HepG2 (cell line): ENCODE results near the gene PRXL2B. TPM values are rescaled to one million over a fixed set of nuclear protein-coding genes. Genes with fewer than 3 reads are reported as not detected.

ENCODE experiments used
- AKNA ChIP-seq: sonication (generic); formaldehyde crosslinking; IDR thresholded peaks from 2 replicates; pipeline ENCODE4 v1.4.0; 2020; ENCODE audit warnings: missing genetic modification reagents, borderline replicate concordance
- HNRNPK ChIP-seq: fragments of 200-400 bp; formaldehyde crosslinking; IDR thresholded peaks from 2 replicates; pipeline ENCODE4 v1.6.1; 2018; ENCODE audit warnings: low read length, low read depth, moderate library complexity, mild to moderate bottlenecking; ENCODE audit not compliant: poor library complexity, severe bottlenecking
- HNRNPLL ChIP-seq: fragments of 200-400 bp; formaldehyde crosslinking; IDR thresholded peaks from 2 replicates; pipeline ENCODE4 v1.6.1; 2017; ENCODE audit warnings: mild to moderate bottlenecking, low read depth, low read length; ENCODE audit not compliant: poor library complexity, severe bottlenecking
- JUNB ChIP-seq: sonication (generic); formaldehyde crosslinking; IDR thresholded peaks from 2 replicates; pipeline ENCODE4 v1.8.0; 2022; ENCODE audit warnings: missing genetic modification reagents, mild to moderate bottlenecking, borderline replicate concordance
- PTBP1 ChIP-seq: fragments of 200-400 bp; formaldehyde crosslinking; IDR thresholded peaks from 2 replicates; pipeline ENCODE4 v1.6.1; 2018; ENCODE audit warnings: low read length, low read depth; ENCODE audit not compliant: poor library complexity, severe bottlenecking
- RCOR2 ChIP-seq: IDR thresholded peaks from 2 replicates; pipeline ENCODE4 v1.6.1; 2016; ENCODE audit warnings: missing biosample characterization, missing genetic modification reagents
- REPIN1 ChIP-seq: sonication (generic); formaldehyde crosslinking; IDR thresholded peaks from 2 replicates; pipeline ENCODE4 v1.8.0; 2022; ENCODE audit warnings: missing genetic modification reagents, low read depth, mild to moderate bottlenecking, borderline replicate concordance
- TRIM24 ChIP-seq: sonication (generic); formaldehyde crosslinking; IDR thresholded peaks from 2 replicates; pipeline ENCODE4 v1.8.0; 2022; ENCODE audit warnings: mild to moderate bottlenecking, missing genetic modification reagents
- ZNF331 ChIP-seq: sonication (generic); formaldehyde crosslinking; IDR thresholded peaks from 2 replicates; pipeline ENCODE4 v1.4.0; 2020; ENCODE audit warnings: missing genetic modification reagents
- ZNF414 ChIP-seq: sonication (generic); formaldehyde crosslinking; IDR thresholded peaks from 2 replicates; pipeline ENCODE4 v1.5.0; 2020; ENCODE audit warnings: missing genetic modification reagents
- polyA plus RNA-seq, 8 experiments: library from polyadenylated mRNA; depleted of rRNA in 3 of 8; stranded (reverse) in 7 of 8; unstranded in 1 of 8; fragments of >200 nt; fragmentation: Illumina TruSeq in 4 of 8; extraction: Trizol in 4 of 8; gene quantifications; 2 replicates each; pipeline versions ENCODE4 v1.2.1 to v1.2.3, GENCODE V29; 2011 to 2016; ENCODE audit warnings: low read depth in 4 of 8, missing spikeins in 1 of 8, mixed read lengths in 1 of 8; ENCODE audit not compliant: insufficient read depth in 1 of 8
- total RNA-seq, 5 experiments: library from RNA; depleted of rRNA; stranded (reverse); fragments of >200 nt; fragmentation: Illumina TruSeq; extraction: Trizol; gene quantifications; 2 replicates each; pipeline ENCODE4 v1.2.3, GENCODE V29; 2016; ENCODE audit warnings: low read depth in 1 of 5
- TF ChIP-seq, protein P1 (sequence below): sonication (generic); formaldehyde crosslinking; IDR thresholded peaks from 2 replicates; pipeline ENCODE4 v1.4.0; 2020; ENCODE audit warnings: mild to moderate bottlenecking, missing genetic modification reagents
- TF ChIP-seq, protein P2 (sequence below): sonication (generic); formaldehyde crosslinking; IDR thresholded peaks from 2 replicates; pipeline ENCODE4 v1.5.0; 2020; ENCODE audit warnings: mild to moderate bottlenecking, missing genetic modification reagents
- TF ChIP-seq, protein P3 (sequence below): sonication (generic); formaldehyde crosslinking; IDR thresholded peaks from 2 replicates; pipeline ENCODE4 v1.5.0; 2020; ENCODE audit warnings: missing genetic modification reagents, mild to moderate bottlenecking, borderline replicate concordance

PRXL2B gene
- total and polyA plus RNA-seq, 2 of the 13 experiments (the other 11 are each of a cell fraction or from before 2014, with no cell fraction given): 16.8 to 22.1 TPM

GRCh38 chr1:2639203-2639602 lies 52.6 kb downstream of the PRXL2B start (continued):
- no peak for TF ChIP-seq AKNA (CRISPR knock-in tag)
- TF ChIP-seq, protein P1, sequence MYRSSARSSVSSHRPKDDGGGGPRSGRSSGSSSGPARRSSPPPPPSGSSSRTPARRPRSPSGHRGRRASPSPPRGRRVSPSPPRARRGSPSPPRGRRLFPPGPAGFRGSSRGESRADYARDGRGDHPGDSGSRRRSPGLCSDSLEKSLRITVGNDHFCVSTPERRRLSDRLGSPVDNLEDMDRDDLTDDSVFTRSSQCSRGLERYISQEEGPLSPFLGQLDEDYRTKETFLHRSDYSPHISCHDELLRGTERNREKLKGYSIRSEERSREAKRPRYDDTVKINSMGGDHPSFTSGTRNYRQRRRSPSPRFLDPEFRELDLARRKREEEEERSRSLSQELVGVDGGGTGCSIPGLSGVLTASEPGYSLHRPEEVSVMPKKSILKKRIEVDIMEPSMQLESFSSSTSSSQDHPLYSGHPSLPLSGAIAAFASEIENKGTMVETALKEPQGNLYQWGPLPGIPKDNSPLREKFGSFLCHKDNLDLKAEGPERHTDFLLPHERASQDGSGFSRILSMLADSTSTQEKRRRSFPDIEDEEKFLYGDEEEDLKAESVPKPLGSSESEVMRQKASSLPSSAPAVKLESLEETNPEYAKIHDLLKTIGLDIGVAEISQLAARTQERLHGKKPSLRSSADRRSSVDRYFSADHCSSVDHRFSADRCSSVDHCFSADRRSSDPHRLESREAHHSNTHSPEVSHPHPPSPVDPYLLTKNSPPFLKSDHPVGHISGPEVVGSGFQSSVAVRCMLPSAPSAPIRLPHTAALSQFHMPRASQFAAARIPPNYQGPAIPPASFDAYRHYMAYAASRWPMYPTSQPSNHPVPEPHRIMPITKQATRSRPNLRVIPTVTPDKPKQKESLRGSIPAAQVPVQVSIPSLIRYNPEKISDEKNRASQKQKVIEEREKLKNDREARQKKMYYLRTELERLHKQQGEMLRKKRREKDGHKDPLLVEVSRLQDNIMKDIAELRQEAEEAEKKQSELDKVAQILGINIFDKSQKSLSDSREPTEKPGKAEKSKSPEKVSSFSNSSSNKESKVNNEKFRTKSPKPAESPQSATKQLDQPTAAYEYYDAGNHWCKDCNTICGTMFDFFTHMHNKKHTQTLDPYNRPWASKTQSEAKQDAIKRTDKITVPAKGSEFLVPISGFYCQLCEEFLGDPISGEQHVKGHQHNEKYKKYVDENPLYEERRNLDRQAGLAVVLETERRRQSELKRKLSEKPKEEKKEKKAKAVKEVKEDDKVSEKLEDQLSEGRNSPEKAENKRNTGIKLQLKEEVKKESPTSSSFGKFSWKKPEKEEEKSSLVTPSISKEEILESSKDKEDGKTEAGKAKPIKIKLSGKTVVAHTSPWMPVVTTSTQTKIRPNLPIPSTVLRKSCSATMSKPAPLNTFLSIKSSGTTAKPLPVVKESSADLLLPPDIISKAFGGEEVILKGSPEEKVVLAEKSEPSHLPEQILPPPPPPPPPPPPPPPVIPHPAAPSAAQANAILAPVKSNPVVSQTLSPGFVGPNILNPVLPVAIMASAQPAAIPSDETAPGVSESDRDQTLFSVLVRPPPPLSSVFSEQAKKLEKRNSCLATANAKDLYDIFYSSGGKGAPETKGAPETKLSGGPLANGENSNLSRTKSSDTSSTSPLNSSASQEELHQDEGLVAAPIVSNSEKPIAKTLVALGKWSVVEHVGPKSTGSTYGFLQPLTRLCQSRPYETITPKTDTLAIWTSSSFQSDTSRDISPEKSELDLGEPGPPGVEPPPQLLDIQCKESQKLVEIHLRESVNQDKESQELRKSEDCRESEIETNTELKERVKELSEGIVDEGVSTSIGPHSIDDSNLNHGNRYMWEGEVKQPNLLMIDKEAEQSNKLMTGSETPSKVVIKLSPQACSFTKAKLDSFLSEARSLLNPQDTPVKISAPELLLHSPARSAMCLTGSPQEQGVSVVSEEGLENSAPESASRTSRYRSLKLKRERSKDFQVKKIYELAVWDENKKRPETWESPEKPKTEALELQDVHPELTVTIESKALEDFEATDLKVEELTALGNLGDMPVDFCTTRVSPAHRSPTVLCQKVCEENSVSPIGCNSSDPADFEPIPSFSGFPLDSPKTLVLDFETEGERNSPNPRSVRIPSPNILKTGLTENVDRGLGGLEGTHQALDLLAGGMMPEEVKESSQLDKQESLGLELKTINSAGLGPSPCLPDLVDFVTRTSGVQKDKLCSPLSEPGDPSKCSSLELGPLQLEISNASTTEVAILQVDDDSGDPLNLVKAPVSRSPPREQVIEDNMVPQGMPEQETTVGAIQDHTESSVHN (CRISPR knock-in tag): no peak
- TF ChIP-seq ZNF331 (CRISPR knock-in tag): no peak
- TF ChIP-seq TRIM24 (CRISPR knock-in tag): no peak
- no peak for TF ChIP-seq REPIN1
- no peak for TF ChIP-seq JUNB (CRISPR knock-in tag)
- TF ChIP-seq HNRNPK: no peak
- no peak for TF ChIP-seq PTBP1
- TF ChIP-seq RCOR2: no peak
- TF ChIP-seq, protein P2, sequence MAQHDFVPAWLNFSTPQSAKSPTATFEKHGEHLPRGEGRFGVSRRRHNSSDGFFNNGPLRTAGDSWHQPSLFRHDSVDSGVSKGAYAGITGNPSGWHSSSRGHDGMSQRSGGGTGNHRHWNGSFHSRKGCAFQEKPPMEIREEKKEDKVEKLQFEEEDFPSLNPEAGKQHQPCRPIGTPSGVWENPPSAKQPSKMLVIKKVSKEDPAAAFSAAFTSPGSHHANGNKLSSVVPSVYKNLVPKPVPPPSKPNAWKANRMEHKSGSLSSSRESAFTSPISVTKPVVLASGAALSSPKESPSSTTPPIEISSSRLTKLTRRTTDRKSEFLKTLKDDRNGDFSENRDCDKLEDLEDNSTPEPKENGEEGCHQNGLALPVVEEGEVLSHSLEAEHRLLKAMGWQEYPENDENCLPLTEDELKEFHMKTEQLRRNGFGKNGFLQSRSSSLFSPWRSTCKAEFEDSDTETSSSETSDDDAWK (CRISPR knock-in tag): no peak
- TF ChIP-seq, protein P3, sequence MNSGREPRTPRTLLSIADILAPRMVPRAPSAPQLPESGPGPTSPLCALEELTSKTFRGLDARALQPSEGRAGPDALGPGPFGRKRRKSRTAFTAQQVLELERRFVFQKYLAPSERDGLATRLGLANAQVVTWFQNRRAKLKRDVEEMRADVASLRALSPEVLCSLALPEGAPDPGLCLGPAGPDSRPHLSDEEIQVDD: no peak
- TF ChIP-seq ZNF414 (CRISPR knock-in tag): 0 out of 2 replicates have a peak, but pooled peaks have one; percentile 36
- no peak for TF ChIP-seq HNRNPLL
